NCI-H2107 treated with DMSO at 0.1 percent for 48 hours (cell line): Measurements from ENCODE around the gene GPR146.

ENCODE experiments used
- DNase-seq: peaks from one replicate; lab custom pipeline; 2025; ENCODE audit not compliant: unreplicated experiment; lab: John Stamatoyannopoulos, UW

The GPR146 gene

DNA sequence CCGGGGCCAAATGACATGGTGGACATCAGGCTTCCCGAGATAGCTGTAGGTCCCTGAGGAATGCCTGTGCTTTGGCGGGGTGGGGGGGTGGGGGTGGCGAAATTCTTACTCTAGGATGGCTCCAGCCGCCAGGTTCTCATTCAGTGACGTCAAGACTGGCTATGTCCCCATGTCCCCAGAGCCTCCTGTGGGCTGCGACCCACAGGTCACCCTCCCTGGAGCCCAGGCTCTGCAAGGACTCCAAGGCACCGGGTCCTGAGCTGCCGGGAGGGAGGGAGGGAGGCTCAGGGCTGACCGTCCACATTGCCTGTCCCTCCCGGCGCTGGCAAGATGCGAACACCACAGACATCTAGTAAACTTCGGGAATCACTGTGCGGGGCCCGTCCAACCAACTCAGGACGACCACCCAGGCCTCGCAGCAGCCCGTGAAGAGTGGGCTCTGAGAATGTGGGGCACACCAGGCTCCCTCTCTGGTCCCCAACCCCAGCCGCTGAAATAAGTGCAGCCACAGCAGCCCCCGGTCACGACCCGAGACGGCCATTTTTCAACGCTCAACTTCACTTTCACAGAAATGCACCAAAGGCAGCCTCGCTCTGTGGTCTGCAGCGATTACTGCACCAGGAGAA is 12.6 kb downstream of the GPR146 start:
- DNase-seq, result no peak

DNA sequence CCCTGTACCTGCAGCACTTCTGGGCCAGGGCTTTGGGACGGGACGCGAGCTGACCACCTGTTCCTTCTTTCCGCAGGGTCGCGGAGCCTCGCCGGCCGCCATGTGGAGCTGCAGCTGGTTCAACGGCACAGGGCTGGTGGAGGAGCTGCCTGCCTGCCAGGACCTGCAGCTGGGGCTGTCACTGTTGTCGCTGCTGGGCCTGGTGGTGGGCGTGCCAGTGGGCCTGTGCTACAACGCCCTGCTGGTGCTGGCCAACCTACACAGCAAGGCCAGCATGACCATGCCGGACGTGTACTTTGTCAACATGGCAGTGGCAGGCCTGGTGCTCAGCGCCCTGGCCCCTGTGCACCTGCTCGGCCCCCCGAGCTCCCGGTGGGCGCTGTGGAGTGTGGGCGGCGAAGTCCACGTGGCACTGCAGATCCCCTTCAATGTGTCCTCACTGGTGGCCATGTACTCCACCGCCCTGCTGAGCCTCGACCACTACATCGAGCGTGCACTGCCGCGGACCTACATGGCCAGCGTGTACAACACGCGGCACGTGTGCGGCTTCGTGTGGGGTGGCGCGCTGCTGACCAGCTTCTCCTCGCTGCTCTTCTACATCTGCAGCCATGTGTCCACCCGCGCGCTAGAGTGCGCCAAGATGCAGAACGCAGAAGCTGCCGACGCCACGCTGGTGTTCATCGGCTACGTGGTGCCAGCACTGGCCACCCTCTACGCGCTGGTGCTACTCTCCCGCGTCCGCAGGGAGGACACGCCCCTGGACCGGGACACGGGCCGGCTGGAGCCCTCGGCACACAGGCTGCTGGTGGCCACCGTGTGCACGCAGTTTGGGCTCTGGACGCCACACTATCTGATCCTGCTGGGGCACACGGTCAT is 13.3 kb downstream of the GPR146 start:
- DNase-seq, result no peak

GRCh38 chr7:1058311-1058710 is 14.0 kb downstream of the GPR146 start:
- DNase-seq, result peak; percentile 20

DNA sequence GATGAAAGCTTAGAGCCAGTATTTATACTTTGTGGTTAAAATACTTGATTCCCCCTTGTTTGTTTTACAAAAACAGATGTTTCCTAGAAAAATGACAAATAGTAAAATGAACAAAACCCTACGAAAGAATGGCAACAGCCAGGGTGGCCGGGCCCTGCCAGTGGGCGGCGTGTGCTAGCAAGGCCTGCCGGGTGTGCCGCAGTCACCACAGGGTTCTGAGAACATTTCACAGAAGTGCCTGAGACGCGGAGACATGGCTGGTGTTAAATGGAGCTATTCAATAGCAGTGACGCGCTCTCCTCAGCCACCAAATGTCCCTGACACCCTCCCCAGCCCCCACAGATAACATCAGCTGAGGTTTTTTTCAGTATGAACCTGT is 14.5 kb downstream of the GPR146 start:
- DNase-seq, result peak; percentile 47

- DNase-seq, result no peak
These were observed 15.1 kb downstream of the GPR146 start for GRCh38 chr7:1059200-1060091.

GRCh38 chr7:1060315-1061072 is 16.1 kb downstream of the GPR146 start:
- no peak for DNase-seq

DNA sequence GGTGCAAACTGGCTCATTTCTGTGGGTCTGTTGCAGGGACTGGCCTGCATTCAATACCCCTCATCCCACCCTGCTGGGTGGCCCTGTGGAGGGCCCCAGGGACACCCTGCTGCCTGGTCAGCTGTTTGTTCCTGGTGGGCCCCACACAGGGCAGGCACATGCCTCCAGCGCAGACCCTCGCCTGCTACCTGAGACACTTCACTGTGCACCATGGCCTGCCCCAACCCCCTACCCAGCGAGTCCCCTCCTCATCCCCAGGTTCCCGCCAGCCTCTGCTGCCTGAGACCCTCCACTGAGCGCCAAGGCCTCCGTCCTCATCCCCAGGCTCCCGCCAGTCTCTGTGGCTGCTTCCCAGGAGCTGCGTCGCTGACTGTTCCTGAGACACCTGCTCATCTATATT is 16.8 kb downstream of the GPR146 start:
- no peak for DNase-seq

- no peak for DNase-seq
These were observed 18.2 kb downstream of the GPR146 start for GRCh38 chr7:1062296-1063294.

- DNase-seq, result no peak
These were observed 19.0 kb downstream of the GPR146 start for GRCh38 chr7:1063361-1063760.

DNA sequence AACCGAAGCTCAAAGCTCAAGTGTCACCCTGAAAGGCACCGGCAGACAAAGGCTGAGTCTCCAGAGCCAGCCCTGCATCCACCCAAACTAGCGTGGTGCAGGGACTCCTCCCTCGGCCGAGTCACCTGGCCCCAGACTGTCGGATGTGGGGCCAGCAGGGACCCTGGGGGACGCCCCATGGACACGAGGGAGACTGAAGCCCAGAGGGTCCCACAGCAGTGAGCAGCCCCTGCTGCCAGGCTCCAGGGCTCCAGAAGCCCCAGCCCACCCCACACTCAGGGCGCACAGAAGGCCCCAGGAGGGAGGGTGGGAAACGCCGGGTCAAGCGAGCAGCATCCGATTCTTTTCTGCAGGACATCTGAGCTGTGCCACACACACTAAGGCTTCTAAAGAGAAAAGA is 20.2 kb downstream of the GPR146 start:
- DNase-seq, result no peak

GRCh38 chr7:1065263-1065584 is 20.9 kb downstream of the GPR146 start:
- no peak for DNase-seq

GRCh38 chr7:1065585-1066241 is 21.4 kb downstream of the GPR146 start:
- peak; percentile 34 for DNase-seq

- DNase-seq, result no peak
These were observed 21.9 kb downstream of the GPR146 start for GRCh38 chr7:1066242-1066588.

DNA sequence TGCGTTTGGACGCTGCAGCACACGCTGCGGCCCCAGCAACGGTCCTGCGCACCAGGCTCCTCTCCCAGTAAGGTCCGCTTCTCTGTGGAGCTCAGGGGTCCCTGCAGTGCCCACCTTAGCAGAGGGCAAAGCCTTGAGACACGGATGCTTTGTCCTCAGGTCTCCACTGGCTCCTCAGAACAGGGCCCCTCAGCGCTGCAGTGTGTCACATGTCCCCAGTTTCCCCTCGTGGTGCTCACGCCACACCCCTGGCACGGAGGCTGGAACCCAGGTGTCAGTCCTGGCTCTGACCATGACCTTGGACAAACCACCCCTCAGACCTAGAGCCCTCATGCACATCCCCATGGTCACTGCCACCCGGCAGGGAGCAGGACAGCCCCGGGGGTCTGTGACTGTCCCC is 23.7 kb downstream of the GPR146 start:
- DNase-seq, result no peak

GRCh38 chr7:1068619-1069018 is 24.3 kb downstream of the GPR146 start:
- DNase-seq, result no peak

DNA sequence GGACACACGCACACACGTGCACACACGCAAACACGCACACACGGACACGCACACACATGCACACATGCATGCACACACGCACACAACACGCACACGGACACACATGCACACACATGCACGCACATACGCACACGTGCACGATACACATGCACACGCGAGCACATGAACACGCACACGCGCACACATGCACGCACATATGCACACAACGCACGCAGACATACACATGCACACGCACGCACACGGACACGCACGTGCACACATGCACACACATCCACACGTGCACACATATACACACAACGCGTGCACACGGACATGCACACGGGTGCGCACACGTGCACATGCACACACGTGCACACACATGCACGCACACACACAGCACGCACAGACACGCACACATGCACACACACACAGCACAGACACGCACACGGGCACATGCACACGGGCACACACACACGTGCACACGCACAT is 26.2 kb downstream of the GPR146 start:
- no peak for DNase-seq

GRCh38 chr7:1071731-1072254 is 27.4 kb downstream of the GPR146 start:
- DNase-seq, result no peak

DNA sequence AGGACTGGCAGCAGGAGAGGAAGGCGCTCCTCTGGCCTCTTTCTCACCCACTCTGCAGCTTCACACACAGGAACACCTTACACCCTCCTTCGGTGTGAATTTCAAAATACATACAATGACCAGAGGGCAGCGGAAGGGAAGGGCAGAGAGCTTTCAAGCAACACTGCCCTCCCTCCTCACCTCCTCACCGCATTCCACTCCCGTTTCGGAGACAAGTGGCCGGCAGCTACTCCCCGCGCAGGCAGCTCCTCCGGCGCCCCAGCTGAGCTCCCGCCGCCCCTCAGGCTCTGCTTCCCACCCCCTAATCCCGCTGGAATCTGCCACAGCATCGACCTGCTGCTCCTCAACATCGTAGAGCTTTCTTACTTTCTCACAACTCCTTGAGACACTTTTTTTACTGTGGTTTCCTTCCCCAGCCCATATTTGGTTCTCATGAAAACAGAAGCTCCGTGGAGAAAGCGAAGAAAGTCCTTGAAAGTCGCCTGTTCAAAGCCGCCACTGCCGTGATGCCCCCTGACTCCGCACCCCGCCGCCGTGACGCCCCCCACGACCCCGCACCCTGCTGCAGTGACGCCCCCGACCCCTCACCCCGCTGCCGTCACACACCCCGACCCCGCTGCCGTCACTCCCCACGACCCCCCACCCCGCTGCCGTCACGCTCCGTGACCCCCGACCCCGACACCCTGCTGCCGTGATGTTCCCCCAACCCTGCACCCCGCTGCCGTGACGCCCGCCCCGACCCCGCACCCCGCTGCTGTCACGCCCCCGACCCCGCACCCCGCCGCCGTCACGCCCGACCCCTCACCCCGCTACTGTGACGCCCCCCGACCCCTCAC is 29.0 kb downstream of the GPR146 start:
- no peak for DNase-seq
